Measurements from ENCODE around the gene CPNE6. TPM values are rescaled to one million over a fixed set of nuclear protein-coding genes. Genes with fewer than 3 reads are reported as not detected.

The CPNE6 gene
- total and polyA plus RNA-seq, 2 of the 13 experiments (the other 11 are each of a cell fraction or from before 2014, with no cell fraction given): not detected

- TF ChIP-seq RERE (CRISPR knock-in tag; IDR thresholded peaks at IDR 0.05; ENCODE audit: low read depth) (no peak), SKI (IDR thresholded peaks at IDR 0.05; ENCODE audit: partially characterized antibody) (no peak), CBX2 (IDR thresholded peaks at IDR 0.05; ENCODE audit: low read depth, low read length) (no peak), CBX2 (CRISPR knock-in tag; IDR thresholded peaks at IDR 0.05; ENCODE audit: low read depth) (peak; percentile 10; the same call in 1 of the 2 replicates), ZNF616 (CRISPR knock-in tag; IDR thresholded peaks at IDR 0.05; ENCODE audit: low read depth) (peak; percentile 84), SP4 (CRISPR knock-in tag; IDR thresholded peaks at IDR 0.05) (peak; percentile 71), ZKSCAN8 (CRISPR knock-in tag; IDR thresholded peaks at IDR 0.05; ENCODE audit: borderline replicate concordance) (0 out of 2 replicates have a peak, but pooled peaks have one; percentile 15), ZNF746 (CRISPR knock-in tag; IDR thresholded peaks at IDR 0.05) (peak; percentile 72), SMC3 (IDR thresholded peaks at IDR 0.05; ENCODE audit: low read length) (no peak), GTF2F1 (IDR thresholded peaks at IDR 0.05; ENCODE audit: low read length) (no peak), GATAD1 (CRISPR knock-in tag; IDR thresholded peaks at IDR 0.05) (no peak), NAIF1 (CRISPR knock-in tag; IDR thresholded peaks at IDR 0.05; ENCODE audit: borderline replicate concordance) (no peak; the same call in 1 of the 2 replicates), NR0B2 (CRISPR knock-in tag; IDR thresholded peaks at IDR 0.05) (peak; percentile 16), SP2 (CRISPR knock-in tag; IDR thresholded peaks at IDR 0.05) (peak; percentile 69), ZNF292 (CRISPR knock-in tag; IDR thresholded peaks at IDR 0.05; ENCODE audit: borderline replicate concordance, low read depth) (peak; percentile 45; the same call in 1 of the 2 replicates), ZNF703 (CRISPR knock-in tag; IDR thresholded peaks at IDR 0.05; ENCODE audit: borderline replicate concordance) (peak; percentile 76; the same call in 1 of the 2 replicates)
- TF ChIP-seq, protein P1, sequence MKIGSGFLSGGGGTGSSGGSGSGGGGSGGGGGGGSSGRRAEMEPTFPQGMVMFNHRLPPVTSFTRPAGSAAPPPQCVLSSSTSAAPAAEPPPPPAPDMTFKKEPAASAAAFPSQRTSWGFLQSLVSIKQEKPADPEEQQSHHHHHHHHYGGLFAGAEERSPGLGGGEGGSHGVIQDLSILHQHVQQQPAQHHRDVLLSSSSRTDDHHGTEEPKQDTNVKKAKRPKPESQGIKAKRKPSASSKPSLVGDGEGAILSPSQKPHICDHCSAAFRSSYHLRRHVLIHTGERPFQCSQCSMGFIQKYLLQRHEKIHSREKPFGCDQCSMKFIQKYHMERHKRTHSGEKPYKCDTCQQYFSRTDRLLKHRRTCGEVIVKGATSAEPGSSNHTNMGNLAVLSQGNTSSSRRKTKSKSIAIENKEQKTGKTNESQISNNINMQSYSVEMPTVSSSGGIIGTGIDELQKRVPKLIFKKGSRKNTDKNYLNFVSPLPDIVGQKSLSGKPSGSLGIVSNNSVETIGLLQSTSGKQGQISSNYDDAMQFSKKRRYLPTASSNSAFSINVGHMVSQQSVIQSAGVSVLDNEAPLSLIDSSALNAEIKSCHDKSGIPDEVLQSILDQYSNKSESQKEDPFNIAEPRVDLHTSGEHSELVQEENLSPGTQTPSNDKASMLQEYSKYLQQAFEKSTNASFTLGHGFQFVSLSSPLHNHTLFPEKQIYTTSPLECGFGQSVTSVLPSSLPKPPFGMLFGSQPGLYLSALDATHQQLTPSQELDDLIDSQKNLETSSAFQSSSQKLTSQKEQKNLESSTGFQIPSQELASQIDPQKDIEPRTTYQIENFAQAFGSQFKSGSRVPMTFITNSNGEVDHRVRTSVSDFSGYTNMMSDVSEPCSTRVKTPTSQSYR (CRISPR knock-in tag; IDR thresholded peaks at IDR 0.05; ENCODE audit: borderline replicate concordance): peak; percentile 81
- TF ChIP-seq, protein P2, sequence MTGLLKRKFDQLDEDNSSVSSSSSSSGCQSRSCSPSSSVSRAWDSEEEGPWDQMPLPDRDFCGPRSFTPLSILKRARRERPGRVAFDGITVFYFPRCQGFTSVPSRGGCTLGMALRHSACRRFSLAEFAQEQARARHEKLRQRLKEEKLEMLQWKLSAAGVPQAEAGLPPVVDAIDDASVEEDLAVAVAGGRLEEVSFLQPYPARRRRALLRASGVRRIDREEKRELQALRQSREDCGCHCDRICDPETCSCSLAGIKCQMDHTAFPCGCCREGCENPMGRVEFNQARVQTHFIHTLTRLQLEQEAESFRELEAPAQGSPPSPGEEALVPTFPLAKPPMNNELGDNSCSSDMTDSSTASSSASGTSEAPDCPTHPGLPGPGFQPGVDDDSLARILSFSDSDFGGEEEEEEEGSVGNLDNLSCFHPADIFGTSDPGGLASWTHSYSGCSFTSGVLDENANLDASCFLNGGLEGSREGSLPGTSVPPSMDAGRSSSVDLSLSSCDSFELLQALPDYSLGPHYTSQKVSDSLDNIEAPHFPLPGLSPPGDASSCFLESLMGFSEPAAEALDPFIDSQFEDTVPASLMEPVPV (CRISPR knock-in tag; IDR thresholded peaks at IDR 0.05): peak; percentile 40; the same call in 1 of the 2 replicates
Measured at GRCh38 chr14:24051789-24052655, 19.3 kb upstream of the CPNE6 start, which contains the start of gene CARMIL3 (continued).

Data from HepG2 (cell line).